ENCODE data around the gene MYO1E.

GRCh38 chr15:59279023-59279422 is 93.6 kb downstream of the MYO1E start:
- no peak for TF ChIP-seq EZH2 (IDR thresholded peaks at IDR 0.05; ENCODE audit: low read length, unreplicated experiment)
- TF ChIP-seq CTCF (conservative IDR thresholded peaks at IDR 0.05; ENCODE audit: low read depth, low read length) = no peak
